Hepatic stellate cell (primary cell): ENCODE results near the gene CT47B1.
"Not testable (repeated sequence)": the region's sequence is repeated elsewhere in the genome, so short reads cannot be mapped to it uniquely, and the experiment has no call there.

Source experiments
- DNase-seq: peaks from one replicate; pipeline ENCODE4 v3.0.0; 2011; ENCODE audit warnings: low spot score

CT47B1 gene

DNA sequence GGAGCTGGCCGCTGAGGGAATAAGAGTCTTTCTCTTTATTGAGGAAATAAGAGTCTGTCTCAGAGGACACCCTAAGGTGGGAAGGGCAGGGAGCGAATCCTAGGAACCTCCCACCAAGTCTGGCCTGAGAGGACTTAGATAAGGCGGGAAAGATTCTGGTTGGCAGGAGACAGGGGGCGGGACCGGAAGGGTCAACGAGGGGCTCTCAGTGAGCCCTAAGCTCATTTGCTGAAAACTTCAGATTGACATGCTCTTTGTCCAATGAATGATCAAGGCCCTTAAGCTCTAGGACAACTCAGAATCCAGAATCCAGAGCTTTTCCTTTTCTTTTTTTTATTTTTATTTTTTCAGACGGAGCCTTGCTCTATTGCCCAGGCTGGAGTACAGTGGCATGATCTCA, at the start of gene CT47B1:
Gene CT47B1, minus strand, starts transcription at position 101 of the 400 bp plus-strand sequence. CDS start 196 bp downstream, outside the sequence.
- not testable (repeated sequence) for DNase-seq

DNA sequence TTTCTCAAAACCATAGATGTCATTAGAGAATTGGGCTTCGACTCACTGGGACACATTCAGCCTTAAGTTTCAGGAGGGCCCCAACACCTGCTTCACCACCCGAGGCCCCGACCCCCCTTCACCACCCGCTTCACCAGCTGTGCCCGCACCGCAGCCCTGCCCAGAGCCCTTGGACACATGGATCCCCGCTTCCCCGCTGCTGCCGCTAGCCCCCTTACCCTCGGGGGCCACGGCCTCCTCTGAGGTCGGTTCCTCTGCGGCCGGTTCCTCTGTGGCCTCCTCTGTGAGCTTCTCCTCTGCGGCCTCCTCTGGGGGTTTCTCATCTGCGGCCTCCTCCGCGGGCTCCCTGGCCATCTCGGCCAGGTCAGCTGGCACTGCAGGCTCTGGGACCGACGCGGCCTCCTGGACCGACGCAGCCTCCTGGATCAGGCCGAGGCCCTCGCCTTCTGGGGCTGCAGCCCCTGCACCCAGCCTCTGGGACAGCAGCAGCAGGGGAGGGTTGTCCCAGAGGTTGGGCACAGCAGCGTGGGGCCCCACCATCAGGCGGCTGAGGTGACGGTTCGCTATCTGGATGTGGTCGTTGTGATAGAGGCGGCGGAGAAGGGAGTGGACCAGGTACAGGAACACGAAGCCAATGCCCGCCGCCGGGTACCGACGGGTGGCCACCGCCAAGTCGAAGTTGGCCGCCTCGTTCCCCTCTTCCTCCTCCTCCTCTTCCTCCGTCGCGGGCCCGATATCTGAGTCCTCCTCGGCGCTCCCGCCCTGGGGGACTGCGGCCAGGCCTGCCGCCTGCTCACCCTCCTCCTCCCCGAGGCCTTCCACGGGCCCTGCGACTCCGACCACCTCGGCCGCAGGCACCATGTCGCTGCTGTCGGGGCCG, 748 bp downstream of the CT47B1 start:
- DNase-seq, result no peak

DNA sequence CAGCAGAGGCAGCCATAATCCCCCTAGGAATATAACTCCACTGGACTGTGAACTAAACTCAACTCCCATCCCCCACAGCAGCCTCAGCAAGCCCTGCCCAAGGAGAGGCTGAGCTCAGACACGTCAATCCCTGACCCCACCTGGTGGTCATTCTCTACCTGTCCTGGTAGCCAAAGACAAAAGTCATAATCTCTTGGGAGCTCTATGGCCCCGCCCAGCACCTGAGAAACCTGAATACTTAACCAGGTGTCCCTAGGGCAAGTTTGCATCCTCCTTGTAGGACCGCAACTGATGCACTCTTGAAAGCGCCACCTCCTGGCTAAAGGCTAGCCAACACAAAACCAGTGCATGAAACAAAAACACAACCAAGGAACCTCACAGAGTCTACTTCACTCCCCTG, 18.4 kb downstream of the CT47B1 start:
- no peak for DNase-seq

DNA sequence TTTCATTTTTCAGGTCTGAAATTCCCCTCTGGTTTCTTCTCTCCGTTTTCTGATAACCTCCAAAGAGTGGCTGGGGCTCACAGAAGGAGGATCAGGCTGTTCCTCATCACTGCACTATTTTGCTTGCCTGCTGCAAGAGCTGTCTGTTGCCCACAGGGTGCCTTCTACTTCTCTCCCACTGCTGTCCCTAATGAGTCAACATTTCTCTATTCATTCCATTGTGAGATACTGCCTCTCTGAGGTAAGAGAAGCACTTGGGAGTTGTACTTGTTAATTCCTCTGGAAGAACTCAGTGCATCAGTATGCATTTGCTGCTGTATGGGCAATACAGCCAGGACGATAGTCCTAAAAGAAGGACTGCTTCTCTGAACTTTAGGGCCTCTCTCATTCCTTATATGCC, 34.8 kb downstream of the CT47B1 start:
- no peak for DNase-seq

DNA sequence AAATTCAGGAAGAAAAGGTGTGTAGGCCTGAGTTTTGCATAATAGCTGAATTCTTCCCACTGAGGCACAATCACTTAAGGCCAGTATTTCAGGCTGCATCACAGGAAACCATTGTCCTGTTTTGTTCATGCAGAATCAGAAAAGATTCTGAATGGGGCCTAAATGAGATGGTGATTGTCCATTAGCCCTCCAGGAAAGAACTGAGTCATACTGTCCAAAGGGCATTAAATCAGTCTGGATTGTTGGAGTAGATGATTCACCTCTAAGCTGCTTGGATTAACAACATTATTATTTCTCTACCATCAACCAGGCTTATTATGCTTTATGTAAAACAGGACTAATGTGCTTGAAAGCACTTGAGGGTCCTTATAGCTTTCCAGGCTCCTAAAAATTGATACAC, 36.2 kb downstream of the CT47B1 start:
- DNase-seq, result no peak

DNA sequence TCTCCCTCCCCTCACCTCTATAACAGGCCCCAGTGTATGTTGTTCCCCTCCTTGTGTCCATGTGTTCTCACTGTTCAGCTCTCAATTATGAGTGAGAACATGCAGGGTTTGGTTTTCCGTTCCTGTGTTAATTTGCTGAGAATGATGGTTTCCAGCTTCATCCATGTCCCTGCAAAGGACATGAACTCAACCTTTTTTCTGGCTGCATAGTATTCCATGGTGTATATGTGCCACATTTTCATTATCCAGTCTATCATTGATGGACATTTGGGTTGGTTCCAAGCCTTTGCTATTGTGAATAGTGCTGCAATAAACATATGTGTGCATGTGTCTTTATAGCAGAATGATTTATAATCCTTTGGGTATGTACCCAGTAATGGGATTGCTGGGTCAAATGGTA, 48.5 kb downstream of the CT47B1 start:
- not testable (repeated sequence) for DNase-seq

DNA sequence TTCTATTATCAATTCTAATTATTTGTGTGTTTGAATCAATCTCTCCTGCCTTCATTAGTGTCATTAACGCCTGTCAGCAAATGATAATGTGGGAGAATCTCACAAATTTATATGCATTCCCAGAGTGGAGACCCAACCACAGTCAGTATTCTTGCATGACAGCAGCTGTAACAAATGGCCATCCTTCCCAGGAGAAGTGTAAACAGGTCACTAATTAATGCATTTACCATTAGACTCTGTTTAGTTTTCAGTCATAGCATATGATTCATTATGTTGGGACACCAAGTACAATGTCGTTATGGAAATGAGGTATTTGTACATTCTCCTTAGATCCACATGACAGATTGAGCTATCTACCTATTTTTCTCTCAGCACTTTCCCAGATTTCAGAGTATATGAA, 50.5 kb downstream of the CT47B1 start:
- no peak for DNase-seq

DNA sequence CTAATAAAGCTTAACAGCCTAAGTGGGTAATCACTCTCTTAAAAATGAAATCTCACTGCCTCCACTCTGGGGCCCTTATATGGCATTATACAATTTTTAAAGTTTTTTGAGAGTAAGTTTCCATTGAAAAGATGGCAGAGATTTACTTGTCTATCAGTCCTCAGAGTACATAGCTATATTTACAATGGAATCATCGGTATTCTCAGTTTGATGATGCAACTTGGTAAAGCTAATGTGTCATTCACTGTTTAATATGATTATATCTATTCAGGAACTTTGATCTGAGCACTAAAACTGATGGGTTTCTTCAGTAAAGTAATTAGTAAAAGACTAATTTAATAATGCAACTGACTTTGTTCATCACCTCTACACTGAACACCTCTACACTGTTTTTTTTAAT, 51.6 kb downstream of the CT47B1 start:
- no peak for DNase-seq

DNA sequence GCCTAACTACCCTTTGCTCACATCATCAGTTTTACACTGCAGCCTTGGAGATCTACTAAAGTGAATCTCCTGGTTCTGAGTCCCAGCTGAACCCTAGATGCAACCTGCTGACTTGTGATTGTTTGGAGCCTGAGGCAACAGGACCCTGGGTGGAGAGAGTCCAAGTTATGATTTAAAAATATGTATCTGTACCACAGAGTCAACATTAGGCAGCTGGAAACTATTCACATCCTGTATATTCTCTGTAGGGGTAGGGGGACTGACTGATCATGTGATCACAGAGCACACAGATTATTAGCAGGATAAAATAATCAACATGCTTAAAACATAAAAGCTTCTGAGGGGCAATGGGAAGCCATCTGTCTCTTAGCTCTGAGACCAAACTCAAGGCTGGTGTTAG, 52.1 kb downstream of the CT47B1 start:
- no peak for DNase-seq
